Measurements from ENCODE around the gene GJB3. TPM values are rescaled to one million over a fixed set of nuclear protein-coding genes. Genes with fewer than 3 reads are reported as not detected.

The GJB3 gene
- total RNA-seq, 1 donor: not detected

DNA sequence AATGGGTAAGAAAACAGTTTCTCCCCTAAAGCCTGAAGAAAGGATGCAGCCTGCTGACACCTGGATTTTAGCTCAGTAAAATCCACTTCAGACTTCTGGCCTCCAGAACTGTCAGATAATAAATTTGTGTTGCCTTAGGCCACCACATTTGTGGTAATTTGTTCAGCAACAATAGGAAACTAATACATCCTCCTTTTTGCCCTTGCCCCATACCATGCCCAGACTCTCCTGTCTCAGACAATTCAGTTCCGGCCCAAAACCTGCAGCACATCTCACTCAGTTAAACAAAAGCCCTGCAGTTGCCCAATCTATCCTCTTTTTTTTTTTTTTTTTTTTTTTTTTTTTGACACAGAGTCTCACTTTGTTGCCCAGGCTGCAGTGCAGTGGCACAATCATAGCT is 52.7 kb downstream of the GJB3 start:
- DNase-seq (ENCODE audit: low read depth): no peak
- H3K4me3 ChIP-seq (ENCODE audit: low read depth, low read length): no peak overlapping the region
- TF ChIP-seq, protein P1, sequence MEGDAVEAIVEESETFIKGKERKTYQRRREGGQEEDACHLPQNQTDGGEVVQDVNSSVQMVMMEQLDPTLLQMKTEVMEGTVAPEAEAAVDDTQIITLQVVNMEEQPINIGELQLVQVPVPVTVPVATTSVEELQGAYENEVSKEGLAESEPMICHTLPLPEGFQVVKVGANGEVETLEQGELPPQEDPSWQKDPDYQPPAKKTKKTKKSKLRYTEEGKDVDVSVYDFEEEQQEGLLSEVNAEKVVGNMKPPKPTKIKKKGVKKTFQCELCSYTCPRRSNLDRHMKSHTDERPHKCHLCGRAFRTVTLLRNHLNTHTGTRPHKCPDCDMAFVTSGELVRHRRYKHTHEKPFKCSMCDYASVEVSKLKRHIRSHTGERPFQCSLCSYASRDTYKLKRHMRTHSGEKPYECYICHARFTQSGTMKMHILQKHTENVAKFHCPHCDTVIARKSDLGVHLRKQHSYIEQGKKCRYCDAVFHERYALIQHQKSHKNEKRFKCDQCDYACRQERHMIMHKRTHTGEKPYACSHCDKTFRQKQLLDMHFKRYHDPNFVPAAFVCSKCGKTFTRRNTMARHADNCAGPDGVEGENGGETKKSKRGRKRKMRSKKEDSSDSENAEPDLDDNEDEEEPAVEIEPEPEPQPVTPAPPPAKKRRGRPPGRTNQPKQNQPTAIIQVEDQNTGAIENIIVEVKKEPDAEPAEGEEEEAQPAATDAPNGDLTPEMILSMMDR (IDR thresholded peaks at IDR 0.05; ENCODE audit: insufficient read depth, low read length): no peak

Other genes starting within 250 kb of the GJB3 start
- not detected in 2 replicates for gene GJB5, start 26.2 kb upstream of the GJB3 start, total RNA-seq (ENCODE audit: low replicate concordance)
- gene GJB4, start 21.5 kb upstream of the GJB3 start, total RNA-seq (ENCODE audit: low replicate concordance): not detected in 2 replicates
- not detected in 2 replicates for gene GJA4, start 11.8 kb downstream of the GJB3 start, total RNA-seq (ENCODE audit: low replicate concordance)
- 9.7 and 24.9 TPM in 2 replicates for gene SMIM12, start 78.5 kb downstream of the GJB3 start, total RNA-seq (ENCODE audit: low replicate concordance)
- gene DLGAP3, start 148.4 kb downstream of the GJB3 start, total RNA-seq (ENCODE audit: low replicate concordance): not detected in 2 replicates
- 17.8 and 31.6 TPM in 2 replicates for gene TMEM35B, start 204.1 kb downstream of the GJB3 start, total RNA-seq (ENCODE audit: low replicate concordance)